ENCODE measurements around the gene LIG1. TPM values are rescaled to one million over a fixed set of nuclear protein-coding genes. Genes with fewer than 3 reads are reported as not detected.

The LIG1 gene
- total and polyA plus RNA-seq, 9 of the 15 experiments (the other 6 are each of a cell fraction or from before 2014, with no cell fraction given): 9.6 to 114 (median 71.1) TPM

DNA sequence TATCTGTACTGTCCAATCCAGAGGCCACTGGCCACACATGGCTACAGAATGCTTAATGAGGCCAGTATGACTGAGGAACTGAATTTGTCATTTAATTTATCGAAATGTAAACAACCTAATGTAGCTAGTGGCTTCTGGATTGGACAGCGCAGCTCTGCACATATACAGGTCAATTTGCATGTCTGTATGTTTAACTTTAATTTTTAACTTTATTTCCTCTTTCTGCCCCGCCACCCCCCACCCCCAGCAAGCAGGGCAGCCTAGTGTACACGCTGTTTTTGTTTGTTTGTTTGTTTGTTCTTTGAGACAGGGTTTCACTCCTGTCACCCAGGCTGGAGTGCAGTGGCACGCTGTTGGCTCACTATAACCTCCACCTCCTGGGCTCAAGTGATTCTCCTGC lies 15.9 kb upstream of the LIG1 start:
- no peaks in the 10 kb centered on the region for H3K27me3 ChIP-seq (ENCODE audit: control insufficient read depth in 2 of 2, insufficient read depth in 2 of 2, low read length in 2 of 2)
- ChIA-PET POLR2A (interaction anchor here (0.6 to 1.6 kb wide), 3 partner anchors 13 to 19 kb away, joined by 3 to 5 read pairs (median 4); no protein-coding TSS in a partner anchor), CTCF (ENCODE audit: low intra/inter-chr PET ratio) (no interaction called here)
- H3K4me1 ChIP-seq (replicated peaks in 1 of 2; ENCODE audit: control insufficient read depth in 2 of 2, insufficient read depth in 2 of 2, low read length in 2 of 2): peaks cover 10 to 11% of the 10 kb centered on the region in 2 experiments; a peak in 4 of 5 replicates
- H3K27ac ChIP-seq (ENCODE audit: extremely low read depth, low read depth, low read length): no peak overlapping the region
- no peak overlapping the region for H3K4me3 ChIP-seq
- 0 out of 2 replicates have a peak, but pooled peaks have one; percentile 30 for TF ChIP-seq ZNF740 (CRISPR knock-in tag; IDR thresholded peaks at IDR 0.05)
- TF ChIP-seq ZNF740 (tag; IDR thresholded peaks at IDR 0.05): no peak
- no peak for TF ChIP-seq CREB1 (IDR thresholded peaks at IDR 0.05)
- TF ChIP-seq CREB1 (CRISPR knock-in tag; IDR thresholded peaks at IDR 0.05): 0 out of 2 replicates have a peak, but pooled peaks have one; percentile 26
- no peak for TF ChIP-seq ZC3H11A (IDR thresholded peaks at IDR 0.05; ENCODE audit: low read depth, low read length)
- BruUV-seq (replicated peaks): no TSS peak
- no peaks in the 10 kb centered on the region for H3K36me3 ChIP-seq (ENCODE audit: control insufficient read depth, insufficient read depth, low read length)
- H3K9me3 ChIP-seq (replicated peaks; ENCODE audit: control insufficient read depth, insufficient read depth, low read depth, low read length): no peaks in the 10 kb centered on the region; the same call in 1 of the 2 replicates
- H2AFZ ChIP-seq (ENCODE audit: low read depth, low read length): no peak overlapping the region
- FAIRE-seq (no peak), ATAC-seq (no peak; the same call in 1 of the 3 replicates), DNase-seq (ENCODE audit: extremely low read depth in 1 of 4, low spot score in 3 of 4) (no peak)
- H3K79me2 ChIP-seq (ENCODE audit: control insufficient read depth, insufficient read depth, low read length): no peaks in the 10 kb centered on the region
- intact Hi-C loops (cut with micrococcal nuclease) (no loop called here), in situ Hi-C loops (cut with MboI) (no loop called here)
- H3K4me2 ChIP-seq (ENCODE audit: insufficient read depth, low read length): no peak overlapping the region
- 0 out of 2 replicates have a peak, but pooled peaks cover 2% of the 10 kb centered on the region for H4K20me1 ChIP-seq (replicated peaks; ENCODE audit: control insufficient read depth, insufficient read depth, low read length)
- no peak overlapping the region for H3K9ac ChIP-seq (ENCODE audit: insufficient read depth in 1 of 2, low read depth in 2 of 2, low read length in 2 of 2)
- no peaks in the 10 kb centered on the region for H3K9me1 ChIP-seq (ENCODE audit: control insufficient read depth, insufficient read depth, low read length)
- 72% methylated on average over 5 of the region's 5 CpGs for WGBS (ENCODE audit: insufficient coverage, low coverage, missing lambda C conversion rate)

GRCh38 chr19:48183356-48183755 lies 13.2 kb upstream of the LIG1 start:
- POLR2A ChIA-PET: no interaction called here
- FAIRE-seq (no peak), ATAC-seq (no peak), DNase-seq (ENCODE audit: extremely low read depth in 1 of 4, low spot score in 3 of 4) (no peak)
- 0 out of 2 replicates have a peak, but pooled peaks cover 2% of the 10 kb centered on the region for H4K20me1 ChIP-seq (replicated peaks; ENCODE audit: control insufficient read depth, insufficient read depth, low read length)
- H3K9ac ChIP-seq (ENCODE audit: insufficient read depth in 1 of 2, low read depth in 2 of 2, low read length in 2 of 2): no peak overlapping the region
- H3K79me2 ChIP-seq (ENCODE audit: control insufficient read depth, insufficient read depth, low read length): no peaks in the 10 kb centered on the region
- in situ Hi-C loops (cut with MboI): no loop called here
- H3K27ac ChIP-seq (ENCODE audit: extremely low read depth, low read depth, low read length): no peak overlapping the region
- WGBS (ENCODE audit: insufficient coverage, low coverage, missing lambda C conversion rate): 84% methylated on average over 6 of the region's 9 CpGs
- H2AFZ ChIP-seq (ENCODE audit: low read depth, low read length): no peak overlapping the region
- no peaks in the 10 kb centered on the region for H3K36me3 ChIP-seq (ENCODE audit: control insufficient read depth, insufficient read depth, low read length)
- no peaks in the 10 kb centered on the region for H3K27me3 ChIP-seq (ENCODE audit: control insufficient read depth in 2 of 2, insufficient read depth in 2 of 2, low read length in 2 of 2)
- CTCF ChIA-PET (ENCODE audit: low intra/inter-chr PET ratio): no interaction called here
- H3K4me1 ChIP-seq (replicated peaks in 1 of 2; ENCODE audit: control insufficient read depth in 2 of 2, insufficient read depth in 2 of 2, low read length in 2 of 2): peaks cover 8 to 11% of the 10 kb centered on the region in 2 experiments; a peak in 3 of 5 replicates
- H3K4me2 ChIP-seq (ENCODE audit: insufficient read depth, low read length): no peak overlapping the region
- TSS peak; percentile 28 for BruUV-seq (replicated peaks)
- no peaks in the 10 kb centered on the region for H3K9me1 ChIP-seq (ENCODE audit: control insufficient read depth, insufficient read depth, low read length)
- no peak for TF ChIP-seq RBBP5 (IDR thresholded peaks at IDR 0.05; ENCODE audit: borderline replicate concordance, insufficient read depth, low read length, poor library complexity, severe bottlenecking)
- TF ChIP-seq ZBTB33 (CRISPR knock-in tag; IDR thresholded peaks at IDR 0.05): 0 out of 2 replicates have a peak, but pooled peaks have one; percentile 38
- no peak for TF ChIP-seq ZNF696 (CRISPR knock-in tag; conservative IDR thresholded peaks at IDR 0.05)
- H3K9me3 ChIP-seq (replicated peaks; ENCODE audit: control insufficient read depth, insufficient read depth, low read depth, low read length): no peaks in the 10 kb centered on the region; the same call in 1 of the 2 replicates
- no peak overlapping the region for H3K4me3 ChIP-seq
- intact Hi-C loops (cut with micrococcal nuclease): no loop called here

All from K562 (cell line).